IMR-90 (cell line): ENCODE measurements around the gene NTSR1. TPM values are rescaled to one million over a fixed set of nuclear protein-coding genes. Genes with fewer than 3 reads are reported as not detected.

Experiments
- ATAC-seq: fragments of 200-7000 bp; cut with Tn5 transposase; 2 replicates; pipeline ENCODE4 v1.9.1; 2020; ENCODE audit warnings: low read depth, mild to moderate bottlenecking, moderate library complexity
- BruUV-seq: library from RNA; stranded (reverse); fragments of 400-500 nt; replicated peaks from 2 replicates; lab custom pipeline; 2021; lab: Mats Ljungman, UMichigan
- CTCF ChIA-PET: fragments of 300-600 bp; formaldehyde crosslinking; extraction: SDS; loops from one replicate; lab custom pipeline; 2021; ENCODE audit warnings: antibody characterized with exemption; lab: Yijun Ruan, JAX
- POLR2A ChIA-PET: fragments of 300-600 bp; sonication (Branson Sonifier 250); formaldehyde crosslinking; loops from one replicate; lab custom pipeline; 2022; ENCODE audit warnings: antibody characterized with exemption; ENCODE audit not compliant: unreplicated experiment; lab: Charles Lee
- DNase-seq: peaks from one replicate; pipeline ENCODE4 v3.0.0; 2013
- H2AFZ ChIP-seq: replicated peaks from 2 replicates; pipeline ENCODE3; 2013; ENCODE audit warnings: low read length, mild to moderate bottlenecking; ENCODE audit not compliant: poor library complexity
- H2AK5ac ChIP-seq: 2 replicates; pipeline ENCODE4 v1.6.1; 2013; ENCODE audit warnings: low read depth, low read length, inconsistent platforms
- H2AK9ac ChIP-seq: replicated peaks from 2 replicates; pipeline ENCODE3; 2013; ENCODE audit warnings: mild to moderate bottlenecking, low read depth, low read length, moderate library complexity; ENCODE audit not compliant: poor library complexity
- H2BK120ac ChIP-seq: 2 replicates; pipeline ENCODE4 v1.6.1; 2013; ENCODE audit warnings: low read depth, low read length, inconsistent platforms
- H2BK15ac ChIP-seq: 3 replicates; pipeline ENCODE4 v1.6.1; 2013; ENCODE audit warnings: low read depth, low read length, inconsistent platforms
- H2BK20ac ChIP-seq: 2 replicates; pipeline ENCODE4 v1.6.1; 2013; ENCODE audit warnings: low read depth, mild to moderate bottlenecking, inconsistent platforms, low read length, moderate library complexity
- H2BK5ac ChIP-seq: 2 replicates; pipeline ENCODE4 v1.6.1; 2013; ENCODE audit warnings: mild to moderate bottlenecking, low read depth, low read length, inconsistent platforms; ENCODE audit not compliant: poor library complexity, severe bottlenecking
- H3K14ac ChIP-seq: replicated peaks from 2 replicates; pipeline ENCODE4 v1.6.1; 2013; ENCODE audit warnings: low read depth, low read length, inconsistent platforms
- H3K18ac ChIP-seq: 2 replicates; pipeline ENCODE4 v1.6.1; 2013; ENCODE audit warnings: low read depth, low read length, control low read depth
- H3K23ac ChIP-seq: 2 replicates; pipeline ENCODE4 v1.6.1; 2013; ENCODE audit warnings: low read depth, low read length, inconsistent platforms
- H3K27ac ChIP-seq: 2 replicates; pipeline ENCODE4 v1.5.1; 2013; ENCODE audit warnings: mild to moderate bottlenecking, control low read depth, low read length; ENCODE audit not compliant: insufficient read depth
- H3K27me3 ChIP-seq: 2 replicates; pipeline ENCODE4 v1.6.1; 2013; ENCODE audit warnings: low read length; ENCODE audit not compliant: control insufficient read depth, insufficient read depth
- H3K36me3 ChIP-seq: 2 replicates; pipeline ENCODE4 v1.6.1; 2013; ENCODE audit warnings: low read length, mixed read lengths; ENCODE audit not compliant: control insufficient read depth, insufficient read depth
- H3K4ac ChIP-seq: 2 replicates; pipeline ENCODE4 v1.6.1; 2013; ENCODE audit warnings: low read depth, low read length, inconsistent platforms
- H3K4me1 ChIP-seq: 2 replicates; pipeline ENCODE4 v1.6.1; 2013; ENCODE audit warnings: low read length, mixed read lengths; ENCODE audit not compliant: control insufficient read depth, insufficient read depth
- H3K4me2 ChIP-seq: 2 replicates; pipeline ENCODE4 v1.6.1; 2013; ENCODE audit warnings: low read depth, mild to moderate bottlenecking, control low read depth, low read length, moderate library complexity
- H3K4me3 ChIP-seq: 2 replicates; pipeline ENCODE4 v1.5.1; 2013; ENCODE audit warnings: low read depth, mild to moderate bottlenecking, control low read depth, low read length, moderate library complexity; ENCODE audit not compliant: insufficient read depth
- H3K56ac ChIP-seq: 2 replicates; pipeline ENCODE4 v1.6.1; 2013; ENCODE audit warnings: low read length, inconsistent platforms; ENCODE audit not compliant: insufficient read depth; ENCODE audit errors: extremely low read depth
- H3K79me1 ChIP-seq, 2 experiments: 2 replicates each; pipeline ENCODE4 v1.6.1; 2013; ENCODE audit warnings: low read length in 2 of 2, inconsistent platforms in 1 of 2, low read depth in 1 of 2
- H3K9ac ChIP-seq: 2 replicates; pipeline ENCODE4 v1.6.1; 2013; ENCODE audit warnings: low read depth, low read length, control low read depth
- H3K9me1 ChIP-seq: 2 replicates; pipeline ENCODE4 v1.6.1; 2013; ENCODE audit warnings: low read length, inconsistent platforms; ENCODE audit not compliant: insufficient read depth
- H3K9me3 ChIP-seq: 2 replicates; pipeline ENCODE4 v1.6.1; 2013; ENCODE audit warnings: low read length; ENCODE audit not compliant: control insufficient read depth, insufficient read depth
- H4K20me1 ChIP-seq: 2 replicates; pipeline ENCODE4 v1.6.1; 2013; ENCODE audit warnings: low read length, inconsistent platforms; ENCODE audit not compliant: insufficient read depth
- H4K5ac ChIP-seq: 2 replicates; pipeline ENCODE4 v1.6.1; 2013; ENCODE audit warnings: mild to moderate bottlenecking, low read depth, low read length, control low read depth
- H4K8ac ChIP-seq, 2 experiments: 2 replicates each; pipeline ENCODE4 v1.6.1; 2013; ENCODE audit warnings: low read depth in 2 of 2, low read length in 2 of 2, control low read depth in 1 of 2, inconsistent platforms in 1 of 2
- H4K91ac ChIP-seq: 2 replicates; pipeline ENCODE4 v1.6.1; 2013; ENCODE audit warnings: low read depth, low read length, inconsistent platforms; ENCODE audit not compliant: insufficient read depth
- BHLHE40 ChIP-seq: fragments of 150-350 bp; IDR thresholded peaks from 2 replicates; pipeline ENCODE4 v1.6.1; 2016; ENCODE audit warnings: mild to moderate bottlenecking, low read depth, low read length
- CEBPB ChIP-seq: IDR thresholded peaks from 2 replicates; pipeline ENCODE4 v1.6.1; 2012; ENCODE audit warnings: low read depth, low read length, improper control_type of control experiment
- CHD1 ChIP-seq: IDR thresholded peaks from 2 replicates; pipeline ENCODE4 v1.6.1; 2012; ENCODE audit warnings: low read depth, low read length, improper control_type of control experiment
- FOS ChIP-seq: fragments of 150-350 bp; IDR thresholded peaks from 2 replicates; pipeline ENCODE4 v1.6.1; 2016; ENCODE audit warnings: low read depth, low read length
- MAZ ChIP-seq: IDR thresholded peaks from 2 replicates; pipeline ENCODE4 v1.6.1; 2012; ENCODE audit warnings: low read depth, mild to moderate bottlenecking, low read length, improper control_type of control experiment, moderate library complexity, borderline replicate concordance
- MXI1 ChIP-seq: IDR thresholded peaks from 2 replicates; pipeline ENCODE4 v1.6.1; 2012; ENCODE audit warnings: low read depth, mild to moderate bottlenecking, low read length, moderate library complexity, borderline replicate concordance
- NFE2L2 ChIP-seq: fragments of 150-350 bp; IDR thresholded peaks from 2 replicates; pipeline ENCODE4 v1.6.1; 2016; ENCODE audit warnings: low read depth, mild to moderate bottlenecking, low read length
- POLR2A ChIP-seq: IDR thresholded peaks from 2 replicates; pipeline ENCODE4 v1.6.1; 2012; ENCODE audit warnings: mild to moderate bottlenecking, low read depth, low read length
- RAD21 ChIP-seq: IDR thresholded peaks from 2 replicates; pipeline ENCODE4 v1.6.1; 2012; ENCODE audit warnings: low read length, improper control_type of control experiment
- RCOR1 ChIP-seq: IDR thresholded peaks from 2 replicates; pipeline ENCODE4 v1.6.1; 2012; ENCODE audit warnings: mild to moderate bottlenecking, low read length, improper control_type of control experiment; ENCODE audit not compliant: insufficient replicate concordance
- RFX5 ChIP-seq: IDR thresholded peaks from 2 replicates; pipeline ENCODE4 v1.8.0; 2012; ENCODE audit warnings: low read depth, mild to moderate bottlenecking, low read length, moderate library complexity
- SMC3 ChIP-seq: fragments of 150-350 bp; IDR thresholded peaks from 2 replicates; pipeline ENCODE4 v1.6.1; 2016; ENCODE audit warnings: low read depth, mild to moderate bottlenecking, antibody characterized with exemption, low read length, moderate library complexity
- WGBS, 2 experiments: methylation state at CpG; one replicate each; pipeline versions ENCODE4 v1.1.5 to v1.1.7; 2013; ENCODE audit warnings: missing lambda C conversion rate in 2 of 2; ENCODE audit not compliant: insufficient read length in 1 of 2; ENCODE audit errors: extremely low coverage in 2 of 2; 5-methylcytosine and 5-hydroxymethylcytosine counted together
- dilution Hi-C: fragments of 300-500 bp; cut with HindIII; formaldehyde crosslinking; loops from one replicate; pipeline ENCODE4 v1.14.3; 2018; ENCODE audit warnings: low sequenced_read_pairs; ENCODE audit not compliant: unreplicated experiment
- in situ Hi-C: fragments of 300-500 bp; cut with MboI; formaldehyde crosslinking; loops from 3 replicates; pipeline ENCODE4 v1.14.3; 2019; ENCODE audit warnings: low sequenced_read_pairs, inconsistent platforms, mixed read lengths
- intact Hi-C: fragments of 100-400 bp; cut with micrococcal nuclease; formaldehyde crosslinking; loops from 2 replicates; pipeline ENCODE4 v1.10.0; 2022
- polyA plus RNA-seq, 3 experiments: library from polyadenylated mRNA; depleted of rRNA; stranded (reverse); fragments of >200 nt; gene quantifications; 2 replicates each; pipeline ENCODE4 v1.2.3, GENCODE V29; 2012; ENCODE audit warnings: low replicate concordance in 1 of 3
- total RNA-seq: library from RNA; depleted of rRNA; stranded (reverse); fragments of >200 nt; gene quantifications from 2 replicates; pipeline ENCODE4 v1.2.3, GENCODE V29; 2012
- TF ChIP-seq, protein P1 (sequence below): fragments of 150-350 bp; IDR thresholded peaks from 2 replicates; pipeline ENCODE4 v1.6.1; 2017; ENCODE audit warnings: mild to moderate bottlenecking, antibody characterized with exemption, low read length, low read depth
- TF ChIP-seq, protein P2 (sequence below): conservative IDR thresholded peaks from 2 replicates; pipeline ENCODE4 v1.5.1; 2012; ENCODE audit warnings: mild to moderate bottlenecking, low read depth, low read length, improper control_type of control experiment
- TF ChIP-seq, protein P3 (sequence below): fragments of 150-350 bp; IDR thresholded peaks from 2 replicates; pipeline ENCODE4 v1.6.1; 2016; ENCODE audit warnings: low read depth, mild to moderate bottlenecking, low read length, moderate library complexity, borderline replicate concordance

Gene NTSR1
- total and polyA plus RNA-seq, 2 of the 4 experiments (the other 2 are of a cell fraction): 0.54 to 1.8 TPM

DNA sequence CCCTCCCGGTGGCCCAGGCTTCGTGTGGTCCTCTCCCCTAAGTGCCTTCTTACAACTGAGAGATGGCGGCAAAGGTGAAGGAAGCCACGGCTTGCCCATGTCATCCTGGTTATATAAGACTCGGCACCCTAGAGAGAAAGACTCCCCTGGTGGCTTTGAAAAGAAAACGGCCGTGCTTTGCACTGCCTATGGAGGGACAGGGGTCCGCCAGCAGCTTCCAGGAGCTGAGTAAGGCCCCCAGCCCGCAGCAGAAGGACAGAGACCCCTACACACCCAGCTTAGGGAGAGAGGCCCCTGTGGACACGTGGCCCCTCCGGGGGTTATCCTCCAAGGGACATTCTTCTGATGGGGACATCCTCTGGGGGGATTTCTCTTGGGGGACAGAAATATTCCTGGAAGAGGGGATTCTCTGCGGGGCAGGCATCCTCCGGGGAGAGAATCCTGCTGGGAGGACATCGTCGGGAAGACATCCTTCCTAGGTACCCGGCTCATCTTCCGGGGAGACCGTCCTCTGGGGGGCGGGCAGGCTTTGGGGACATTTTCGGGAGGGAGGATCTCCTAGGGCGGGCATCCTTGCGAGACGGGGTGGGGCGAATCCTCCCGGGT lies 95.5 kb downstream of the NTSR1 start:
- intact Hi-C loops: no loop called here
- Histone ChIP-seq H3K23ac (0 out of 2 replicates have a peak overlapping the region, but pooled peaks have one; percentile 59), H3K27ac (peak overlapping the region; percentile 51), H2AFZ (peak overlapping the region; percentile 85), H3K9me3 (no peaks in the 10 kb centered on the region), H4K20me1 (peaks cover 32% of the 10 kb centered on the region), H2BK20ac (no peak overlapping the region), H3K36me3 (peaks cover 33% of the 10 kb centered on the region), H2BK15ac (peak overlapping the region; percentile 27; the same call in 1 of the 3 replicates), H3K79me1 (peaks cover 9 to 34% of the 10 kb centered on the region in 2 experiments), H3K4me1 (peaks cover 10% of the 10 kb centered on the region), H3K9ac (peak overlapping the region; percentile 37), H3K27me3 (no peaks in the 10 kb centered on the region), H3K4ac (peak overlapping the region; percentile 50), H3K4me2 (peak overlapping the region; percentile 27), H4K5ac (peak overlapping the region; percentile 64), H3K56ac (no peak overlapping the region), H2AK9ac (peak overlapping the region; percentile 84), H3K9me1 (no peaks in the 10 kb centered on the region), H3K18ac (peak overlapping the region; percentile 2; the same call in 1 of the 2 replicates), H2BK5ac (no peak overlapping the region), H4K8ac (peak overlapping the region; percentile 83 to 99; a peak in 3 of 4 replicates), H3K14ac (0 out of 2 replicates have a peak overlapping the region, but pooled peaks have one; percentile 37), H4K91ac (no peak overlapping the region; the same call in 1 of the 2 replicates), H2AK5ac (no peak overlapping the region), H2BK120ac (peak overlapping the region; percentile 46; the same call in 1 of the 2 replicates), H3K4me3 (peak overlapping the region; percentile 100)
- dilution Hi-C loops: no loop called here
- 20% methylated on average over 9 of the region's 25 CpGs; no CpG with 5 or more reads in 1 of the 2 experiments for WGBS, 2 experiments
- no TSS peak for BruUV-seq
- ChIA-PET POLR2A (no interaction called here), CTCF (no interaction called here)
- ATAC-seq (peak; percentile 11; the same call in 1 of the 2 replicates), DNase-seq (no peak)
- in situ Hi-C loops: no loop called here
- TF ChIP-seq MAZ (no peak), BHLHE40 (no peak), CHD1 (no peak), MXI1 (no peak), RAD21 (no peak), SMC3 (no peak), POLR2A (no peak), FOS (no peak), CEBPB (no peak), RFX5 (no peak), RCOR1 (no peak), NFE2L2 (no peak)
- TF ChIP-seq, protein P1, sequence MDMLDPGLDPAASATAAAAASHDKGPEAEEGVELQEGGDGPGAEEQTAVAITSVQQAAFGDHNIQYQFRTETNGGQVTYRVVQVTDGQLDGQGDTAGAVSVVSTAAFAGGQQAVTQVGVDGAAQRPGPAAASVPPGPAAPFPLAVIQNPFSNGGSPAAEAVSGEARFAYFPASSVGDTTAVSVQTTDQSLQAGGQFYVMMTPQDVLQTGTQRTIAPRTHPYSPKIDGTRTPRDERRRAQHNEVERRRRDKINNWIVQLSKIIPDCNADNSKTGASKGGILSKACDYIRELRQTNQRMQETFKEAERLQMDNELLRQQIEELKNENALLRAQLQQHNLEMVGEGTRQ: no peak
- TF ChIP-seq, protein P2, sequence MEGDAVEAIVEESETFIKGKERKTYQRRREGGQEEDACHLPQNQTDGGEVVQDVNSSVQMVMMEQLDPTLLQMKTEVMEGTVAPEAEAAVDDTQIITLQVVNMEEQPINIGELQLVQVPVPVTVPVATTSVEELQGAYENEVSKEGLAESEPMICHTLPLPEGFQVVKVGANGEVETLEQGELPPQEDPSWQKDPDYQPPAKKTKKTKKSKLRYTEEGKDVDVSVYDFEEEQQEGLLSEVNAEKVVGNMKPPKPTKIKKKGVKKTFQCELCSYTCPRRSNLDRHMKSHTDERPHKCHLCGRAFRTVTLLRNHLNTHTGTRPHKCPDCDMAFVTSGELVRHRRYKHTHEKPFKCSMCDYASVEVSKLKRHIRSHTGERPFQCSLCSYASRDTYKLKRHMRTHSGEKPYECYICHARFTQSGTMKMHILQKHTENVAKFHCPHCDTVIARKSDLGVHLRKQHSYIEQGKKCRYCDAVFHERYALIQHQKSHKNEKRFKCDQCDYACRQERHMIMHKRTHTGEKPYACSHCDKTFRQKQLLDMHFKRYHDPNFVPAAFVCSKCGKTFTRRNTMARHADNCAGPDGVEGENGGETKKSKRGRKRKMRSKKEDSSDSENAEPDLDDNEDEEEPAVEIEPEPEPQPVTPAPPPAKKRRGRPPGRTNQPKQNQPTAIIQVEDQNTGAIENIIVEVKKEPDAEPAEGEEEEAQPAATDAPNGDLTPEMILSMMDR: no peak
- TF ChIP-seq, protein P3, sequence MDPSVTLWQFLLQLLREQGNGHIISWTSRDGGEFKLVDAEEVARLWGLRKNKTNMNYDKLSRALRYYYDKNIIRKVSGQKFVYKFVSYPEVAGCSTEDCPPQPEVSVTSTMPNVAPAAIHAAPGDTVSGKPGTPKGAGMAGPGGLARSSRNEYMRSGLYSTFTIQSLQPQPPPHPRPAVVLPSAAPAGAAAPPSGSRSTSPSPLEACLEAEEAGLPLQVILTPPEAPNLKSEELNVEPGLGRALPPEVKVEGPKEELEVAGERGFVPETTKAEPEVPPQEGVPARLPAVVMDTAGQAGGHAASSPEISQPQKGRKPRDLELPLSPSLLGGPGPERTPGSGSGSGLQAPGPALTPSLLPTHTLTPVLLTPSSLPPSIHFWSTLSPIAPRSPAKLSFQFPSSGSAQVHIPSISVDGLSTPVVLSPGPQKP: no peak
